Measurements from ENCODE around the gene ARID1B. TPM values are rescaled to one million over a fixed set of nuclear protein-coding genes. Genes with fewer than 3 reads are reported as not detected.

ARID1B gene
- total RNA-seq, 2 experiments from 2014 or later = 90.1 to 164 TPM

DNA sequence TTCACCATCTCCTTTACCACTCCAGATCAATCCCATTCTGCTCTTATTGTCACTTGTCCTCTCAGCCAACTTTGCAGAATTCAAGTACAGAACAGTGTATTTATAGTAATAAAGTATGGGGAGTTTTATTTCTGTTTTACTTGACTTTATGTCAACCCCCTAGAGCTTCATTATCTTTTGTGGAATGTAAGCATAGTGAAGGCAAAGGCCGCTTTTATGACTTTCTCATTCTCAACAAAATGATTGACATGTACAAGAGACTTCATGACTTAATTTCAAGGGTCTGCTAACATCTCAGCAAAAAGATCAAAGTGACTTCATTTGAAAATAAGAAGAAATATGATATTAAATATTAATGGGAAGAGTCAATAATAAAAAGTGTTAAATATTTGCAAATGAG lies 28.7 kb upstream of the ARID1B start:
- H3K4me3 ChIP-seq (ENCODE audit: low read depth, low read length, poor library complexity, severe bottlenecking) = no peak overlapping the region
- no peak for DNase-seq (ENCODE audit: low spot score)
- H4K20me1 ChIP-seq (ENCODE audit: insufficient read depth, low read length) = no peaks in the 10 kb centered on the region
- no peak for TF ChIP-seq EZH2phosphoT487 (IDR thresholded peaks at IDR 0.05; ENCODE audit: borderline replicate concordance, low read depth, low read length)
- no peak for TF ChIP-seq CTCF (conservative IDR thresholded peaks at IDR 0.05; ENCODE audit: low read length)
- H3K9me3 ChIP-seq (ENCODE audit: low read length) = no peaks in the 10 kb centered on the region
- H3K79me2 ChIP-seq (ENCODE audit: insufficient read depth, low read depth, low read length) = no peaks in the 10 kb centered on the region
- ChIA-PET POLR2A (interaction anchor here (1.2 to 1.4 kb wide), 2 partner anchors 28 to 120 kb away, joined by 3 to 5 read pairs; no protein-coding TSS in a partner anchor), CTCF (ENCODE audit: unreplicated experiment) (no interaction called here)
- H3K36me3 ChIP-seq (ENCODE audit: insufficient read depth, low read length) = no peaks in the 10 kb centered on the region
- no peaks in the 10 kb centered on the region for H3K9me2 ChIP-seq (ENCODE audit: insufficient read depth, low read length)
- H2AFZ ChIP-seq (ENCODE audit: low read length) = no peak overlapping the region; the same call in 1 of the 2 replicates
- no peak overlapping the region for H3K27ac ChIP-seq (ENCODE audit: low read depth, low read length, poor library complexity, severe bottlenecking)
- H3K4me2 ChIP-seq (ENCODE audit: low read length) = no peak overlapping the region
- H3K4me1 ChIP-seq (ENCODE audit: insufficient read depth, low read length, poor library complexity, severe bottlenecking) = peaks cover 31% of the 10 kb centered on the region
- intact Hi-C loops (cut with micrococcal nuclease; ENCODE audit: unreplicated experiment) = no loop called here
- no TSS peak for BruUV-seq (replicated peaks)

- intact Hi-C loops (cut with micrococcal nuclease; ENCODE audit: unreplicated experiment) = loop anchor here (1.0 to 10.0 kb wide), 6 partner anchors 66 to 478 kb away; no protein-coding TSS in a partner anchor
- Histone ChIP-seq H3K9me2 (ENCODE audit: insufficient read depth, low read length) (no peaks in the 10 kb centered on the region), H4K20me1 (ENCODE audit: insufficient read depth, low read length) (no peaks in the 10 kb centered on the region), H2AFZ (ENCODE audit: low read length) (peak overlapping the region; percentile 56), H3K9me3 (ENCODE audit: low read length) (no peaks in the 10 kb centered on the region), H3K36me3 (ENCODE audit: insufficient read depth, low read length) (no peaks in the 10 kb centered on the region), H3K79me2 (ENCODE audit: insufficient read depth, low read depth, low read length) (no peaks in the 10 kb centered on the region), H3K27ac (ENCODE audit: low read depth, low read length, poor library complexity, severe bottlenecking) (peak overlapping the region; percentile 77), H3K4me3 (ENCODE audit: low read depth, low read length, poor library complexity, severe bottlenecking) (peak overlapping the region; percentile 43), H3K4me2 (ENCODE audit: low read length) (peak overlapping the region; percentile 78), H3K4me1 (ENCODE audit: insufficient read depth, low read length, poor library complexity, severe bottlenecking) (peaks cover 68% of the 10 kb centered on the region)
- ChIA-PET POLR2A (interaction anchor here (0.7 to 5.9 kb wide), 29 partner anchors 10 to 357 kb away, joined by 3 to 74 read pairs (median 4); partner anchors contain the start of gene ARID1B), CTCF (ENCODE audit: unreplicated experiment) (interaction anchor here (1.3 to 1.6 kb wide), 2 partner anchors 32 to 55 kb away, joined by 4 read pairs; no protein-coding TSS in a partner anchor)
- BruUV-seq (replicated peaks) = no TSS peak
- TF ChIP-seq EZH2phosphoT487 (IDR thresholded peaks at IDR 0.05; ENCODE audit: borderline replicate concordance, low read depth, low read length) = no peak
- TF ChIP-seq CTCF (conservative IDR thresholded peaks at IDR 0.05; ENCODE audit: low read length) = peak; percentile 82
- peak; percentile 78 for DNase-seq (ENCODE audit: low spot score)
Measured at GRCh38 chr6:156752666-156753301, 24.4 kb upstream of the ARID1B start.

Data from OCI-LY7 (cell line).